Measurements from ENCODE around the gene DNM3.

DNM3 gene

DNA sequence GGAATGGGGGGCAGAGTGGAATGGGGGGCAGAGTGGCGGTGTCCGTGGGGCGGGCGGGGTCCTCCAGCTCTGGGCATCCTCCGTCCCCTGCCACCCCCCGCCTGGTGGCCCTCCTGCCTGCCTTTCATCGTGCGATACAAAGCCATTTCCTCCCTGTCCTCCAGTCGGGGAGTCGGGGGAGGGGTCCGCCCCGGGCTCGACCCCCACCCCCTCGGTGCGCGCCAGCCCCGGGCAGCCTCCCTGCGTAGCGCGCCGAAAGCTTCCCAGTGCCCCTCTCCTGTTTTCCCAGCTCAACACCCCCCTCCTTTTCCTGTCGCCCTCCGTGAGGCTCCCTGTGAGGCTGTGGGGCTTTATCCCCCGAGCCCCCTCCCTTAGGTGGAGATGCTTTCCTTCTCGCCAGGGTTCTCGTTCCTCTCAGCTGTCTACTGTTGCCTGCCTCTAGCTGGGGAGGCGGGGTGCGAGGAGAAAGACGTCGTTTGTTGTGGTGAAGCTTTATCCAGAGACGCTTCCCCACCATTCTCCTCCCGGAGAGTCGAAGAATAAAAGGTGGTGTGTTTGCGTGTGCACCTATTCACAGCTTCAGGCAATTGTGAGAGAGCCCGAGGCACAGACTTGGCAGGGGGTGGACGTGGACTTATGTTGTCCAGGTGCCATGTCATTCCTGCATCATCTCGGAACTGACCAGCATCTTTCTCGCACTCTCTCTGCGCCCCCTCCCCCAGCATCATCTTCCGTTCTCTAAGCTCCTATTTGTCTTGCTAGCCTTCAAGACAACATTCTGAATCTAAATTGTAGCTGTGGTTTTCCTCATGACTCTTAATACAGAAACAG is 848 bp downstream of the DNM3 start:
- Histone ChIP-seq H2BK12ac (ENCODE audit: low read length in 2 of 2) (no peak overlapping the region), H3K4me3 (ENCODE audit: insufficient read depth in 1 of 2, low read depth in 1 of 2, low read length in 2 of 2) (peak overlapping the region; percentile 70 to 92), H3K4ac (ENCODE audit: low read depth in 1 of 2, low read length in 2 of 2) (no peak overlapping the region), H3K36me3 (ENCODE audit: control insufficient read depth in 1 of 2, insufficient read depth in 2 of 2, low read depth in 1 of 2, low read length in 2 of 2) (no peaks in the 10 kb centered on the region), H2AFZ (ENCODE audit: low read depth, low read length) (peak overlapping the region; percentile 98), H3K4me2 (ENCODE audit: low read length, poor library complexity, severe bottlenecking) (peak overlapping the region; percentile 83), H3K9me3 (ENCODE audit: control insufficient read depth, low read length) (no peaks in the 10 kb centered on the region), H3K4me1 (ENCODE audit: control insufficient read depth, insufficient read depth, low read depth, low read length) (peaks cover 12% of the 10 kb centered on the region), H3K79me1 (replicated peaks; ENCODE audit: low read length, poor library complexity, severe bottlenecking) (no peaks in the 10 kb centered on the region), H4K91ac (ENCODE audit: low read length) (no peak overlapping the region), H2BK120ac (ENCODE audit: low read depth, low read length) (no peak overlapping the region), H2BK5ac (ENCODE audit: low read depth, low read length, poor library complexity, severe bottlenecking) (no peak overlapping the region), H3K23ac (ENCODE audit: low read length in 2 of 2) (peak overlapping the region in 1 of 2 experiments; percentile 32), H3K27ac (ENCODE audit: low read length, poor library complexity, severe bottlenecking) (no peak overlapping the region), H3K18ac (ENCODE audit: low read depth in 1 of 2, low read length in 2 of 2) (peak overlapping the region in 1 of 2 experiments; percentile 7), H4K8ac (ENCODE audit: low read length) (no peak overlapping the region), H2AK5ac (ENCODE audit: low read length, severe bottlenecking) (no peak overlapping the region), H3K14ac (ENCODE audit: low read length in 2 of 2) (no peak overlapping the region), H3K27me3 (ENCODE audit: control insufficient read depth in 1 of 2, insufficient read depth in 1 of 2, low read length in 2 of 2) (peaks cover 0 to 5% of the 10 kb centered on the region in 2 experiments), H3K9ac (ENCODE audit: low read length) (peak overlapping the region; percentile 82), H2BK15ac (ENCODE audit: low read depth, poor library complexity, severe bottlenecking) (no peak overlapping the region)
- 2% methylated on average over 35 of the region's 40 CpGs for WGBS
- peak; percentile 20 for DNase-seq

DNA sequence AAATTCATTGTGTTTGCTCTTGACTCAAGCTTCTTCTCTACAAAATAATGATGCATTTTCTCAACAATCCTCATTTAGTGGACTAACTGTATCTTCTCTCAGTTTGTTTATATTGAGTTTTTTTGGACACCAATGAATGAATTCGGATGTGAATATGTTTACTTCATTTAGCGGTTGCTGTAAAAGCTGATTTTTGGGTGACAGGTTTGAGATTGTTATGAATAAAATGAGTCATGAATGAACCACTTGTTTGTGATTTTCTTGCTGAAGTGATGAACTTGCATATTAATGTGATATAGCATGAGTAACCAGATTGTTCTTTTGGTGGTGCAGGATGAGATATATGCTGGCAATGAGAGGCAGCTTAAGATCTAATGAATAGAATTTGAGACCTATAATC is 3.1 kb downstream of the DNM3 start:
- 95% methylated on average over 2 of the region's 2 CpGs for WGBS
- peaks cover 0 to 4% of the 10 kb centered on the region in 2 experiments for H3K27me3 ChIP-seq (ENCODE audit: control insufficient read depth in 1 of 2, insufficient read depth in 1 of 2, low read length in 2 of 2)
- no peak overlapping the region for H2BK5ac ChIP-seq (ENCODE audit: low read depth, low read length, poor library complexity, severe bottlenecking)
- no peak overlapping the region for H3K4ac ChIP-seq (ENCODE audit: low read depth in 1 of 2, low read length in 2 of 2)
- DNase-seq: no peak
- H3K36me3 ChIP-seq (ENCODE audit: control insufficient read depth in 1 of 2, insufficient read depth in 2 of 2, low read depth in 1 of 2, low read length in 2 of 2): no peaks in the 10 kb centered on the region
- no peak overlapping the region for H3K4me2 ChIP-seq (ENCODE audit: low read length, poor library complexity, severe bottlenecking)
- no peaks in the 10 kb centered on the region for H3K79me1 ChIP-seq (replicated peaks; ENCODE audit: low read length, poor library complexity, severe bottlenecking)
- no peak overlapping the region for H3K9ac ChIP-seq (ENCODE audit: low read length)
- H2BK12ac ChIP-seq (ENCODE audit: low read length in 2 of 2): no peak overlapping the region
- H3K4me1 ChIP-seq (ENCODE audit: control insufficient read depth, insufficient read depth, low read depth, low read length): peaks cover 12% of the 10 kb centered on the region
- H3K4me3 ChIP-seq (ENCODE audit: insufficient read depth in 1 of 2, low read depth in 1 of 2, low read length in 2 of 2): no peak overlapping the region
- no peak overlapping the region for H3K14ac ChIP-seq (ENCODE audit: low read length in 2 of 2)
- H4K91ac ChIP-seq (ENCODE audit: low read length): no peak overlapping the region
- H2BK120ac ChIP-seq (ENCODE audit: low read depth, low read length): no peak overlapping the region
- no peak overlapping the region for H2BK15ac ChIP-seq (ENCODE audit: low read depth, poor library complexity, severe bottlenecking)
- no peak overlapping the region for H4K8ac ChIP-seq (ENCODE audit: low read length)
- no peak overlapping the region for H2AFZ ChIP-seq (ENCODE audit: low read depth, low read length)
- no peak overlapping the region for H3K18ac ChIP-seq (ENCODE audit: low read depth in 1 of 2, low read length in 2 of 2)
- no peak overlapping the region for H3K27ac ChIP-seq (ENCODE audit: low read length, poor library complexity, severe bottlenecking)
- no peaks in the 10 kb centered on the region for H3K9me3 ChIP-seq (ENCODE audit: control insufficient read depth, low read length)
- H2AK5ac ChIP-seq (ENCODE audit: low read length, severe bottlenecking): no peak overlapping the region
- no peak overlapping the region for H3K23ac ChIP-seq (ENCODE audit: low read length in 2 of 2)

DNA sequence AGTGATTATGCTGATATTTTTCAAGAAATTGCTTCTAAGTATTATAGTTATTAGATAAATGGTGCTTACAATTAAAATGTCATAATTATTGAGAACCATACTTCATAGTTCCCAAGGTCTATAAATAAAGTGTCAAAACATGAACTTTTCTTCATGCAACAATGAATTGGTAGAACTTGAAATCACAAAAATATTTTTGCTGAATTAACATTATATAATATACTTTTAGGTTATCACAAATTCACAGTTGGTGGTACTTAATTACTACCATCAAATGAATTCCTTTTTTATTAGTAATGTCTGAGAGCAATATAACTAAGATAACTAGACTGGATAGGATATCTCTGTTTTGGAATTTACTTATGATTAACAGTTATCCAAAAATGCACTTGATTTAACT is 4.7 kb downstream of the DNM3 start:
- Histone ChIP-seq H3K9ac (ENCODE audit: low read length) (no peak overlapping the region), H2AK5ac (ENCODE audit: low read length, severe bottlenecking) (no peak overlapping the region), H2BK12ac (ENCODE audit: low read length in 2 of 2) (no peak overlapping the region), H2BK15ac (ENCODE audit: low read depth, poor library complexity, severe bottlenecking) (no peak overlapping the region), H3K36me3 (ENCODE audit: control insufficient read depth in 1 of 2, insufficient read depth in 2 of 2, low read depth in 1 of 2, low read length in 2 of 2) (no peaks in the 10 kb centered on the region), H3K4ac (ENCODE audit: low read depth in 1 of 2, low read length in 2 of 2) (no peak overlapping the region), H2AFZ (ENCODE audit: low read depth, low read length) (no peak overlapping the region), H4K8ac (ENCODE audit: low read length) (no peak overlapping the region), H3K14ac (ENCODE audit: low read length in 2 of 2) (no peak overlapping the region), H4K91ac (ENCODE audit: low read length) (no peak overlapping the region), H2BK5ac (ENCODE audit: low read depth, low read length, poor library complexity, severe bottlenecking) (no peak overlapping the region), H3K27me3 (ENCODE audit: control insufficient read depth in 1 of 2, insufficient read depth in 1 of 2, low read length in 2 of 2) (no peaks in the 10 kb centered on the region), H3K4me1 (ENCODE audit: control insufficient read depth, insufficient read depth, low read depth, low read length) (peaks cover 11% of the 10 kb centered on the region), H2BK120ac (ENCODE audit: low read depth, low read length) (no peak overlapping the region), H3K27ac (ENCODE audit: low read length, poor library complexity, severe bottlenecking) (no peak overlapping the region), H3K4me2 (ENCODE audit: low read length, poor library complexity, severe bottlenecking) (no peak overlapping the region), H3K4me3 (ENCODE audit: insufficient read depth in 1 of 2, low read depth in 1 of 2, low read length in 2 of 2) (no peak overlapping the region), H3K23ac (ENCODE audit: low read length in 2 of 2) (no peak overlapping the region), H3K9me3 (ENCODE audit: control insufficient read depth, low read length) (no peaks in the 10 kb centered on the region), H3K79me1 (replicated peaks; ENCODE audit: low read length, poor library complexity, severe bottlenecking) (no peaks in the 10 kb centered on the region), H3K18ac (ENCODE audit: low read depth in 1 of 2, low read length in 2 of 2) (no peak overlapping the region)
- no peak for DNase-seq

- H4K8ac ChIP-seq (ENCODE audit: low read length): no peak overlapping the region
- no peak for DNase-seq
- no peak overlapping the region for H2AFZ ChIP-seq (ENCODE audit: low read depth, low read length)
- H2BK5ac ChIP-seq (ENCODE audit: low read depth, low read length, poor library complexity, severe bottlenecking): no peak overlapping the region
- H3K23ac ChIP-seq (ENCODE audit: low read length in 2 of 2): no peak overlapping the region
- H3K79me1 ChIP-seq (replicated peaks; ENCODE audit: low read length, poor library complexity, severe bottlenecking): no peaks in the 10 kb centered on the region
- no peak overlapping the region for H3K14ac ChIP-seq (ENCODE audit: low read length in 2 of 2)
- no peak overlapping the region for H3K4me2 ChIP-seq (ENCODE audit: low read length, poor library complexity, severe bottlenecking)
- H2BK15ac ChIP-seq (ENCODE audit: low read depth, poor library complexity, severe bottlenecking): no peak overlapping the region
- no peak overlapping the region for H2BK12ac ChIP-seq (ENCODE audit: low read length in 2 of 2)
- no peaks in the 10 kb centered on the region for H3K36me3 ChIP-seq (ENCODE audit: control insufficient read depth in 1 of 2, insufficient read depth in 2 of 2, low read depth in 1 of 2, low read length in 2 of 2)
- H3K9ac ChIP-seq (ENCODE audit: low read length): no peak overlapping the region
- no peak overlapping the region for H3K4me3 ChIP-seq (ENCODE audit: insufficient read depth in 1 of 2, low read depth in 1 of 2, low read length in 2 of 2)
- WGBS: 70% methylated on average over 4 of the region's 5 CpGs
- H3K18ac ChIP-seq (ENCODE audit: low read depth in 1 of 2, low read length in 2 of 2): no peak overlapping the region
- no peak overlapping the region for H3K4ac ChIP-seq (ENCODE audit: low read depth in 1 of 2, low read length in 2 of 2)
- H3K27ac ChIP-seq (ENCODE audit: low read length, poor library complexity, severe bottlenecking): no peak overlapping the region
- no peak overlapping the region for H4K91ac ChIP-seq (ENCODE audit: low read length)
- no peaks in the 10 kb centered on the region for H3K9me3 ChIP-seq (ENCODE audit: control insufficient read depth, low read length)
- no peaks in the 10 kb centered on the region for H3K27me3 ChIP-seq (ENCODE audit: control insufficient read depth in 1 of 2, insufficient read depth in 1 of 2, low read length in 2 of 2)
- peaks cover 7% of the 10 kb centered on the region for H3K4me1 ChIP-seq (ENCODE audit: control insufficient read depth, insufficient read depth, low read depth, low read length)
- H2AK5ac ChIP-seq (ENCODE audit: low read length, severe bottlenecking): no peak overlapping the region
- no peak overlapping the region for H2BK120ac ChIP-seq (ENCODE audit: low read depth, low read length)
Observed at GRCh38 chr1:171849245-171849898, 8.1 kb downstream of the DNM3 start.
